Osteocyte (in vitro differentiated cells): Measurements from ENCODE around the gene BDKRB1. TPM values are rescaled to one million over a fixed set of nuclear protein-coding genes. Genes with fewer than 3 reads are reported as not detected.

ENCODE experiments used
- DNase-seq: peaks from one replicate; pipeline ENCODE4 v3.0.0; 2021; ENCODE audit warnings: mixed read lengths; ENCODE audit not compliant: unreplicated experiment; ENCODE audit errors: extremely low spot score
- H3K27ac Mint-ChIP-seq: one replicate; pipeline ENCODE4 v1.8.0; 2021; ENCODE audit warnings: mild to moderate bottlenecking, mixed read lengths; ENCODE audit not compliant: unreplicated experiment
- H3K27me3 Mint-ChIP-seq: one replicate; pipeline ENCODE4 v1.8.0; 2021; ENCODE audit warnings: mixed read lengths; ENCODE audit not compliant: unreplicated experiment
- H3K36me3 Mint-ChIP-seq: one replicate; pipeline ENCODE4 v1.8.0; 2021; ENCODE audit warnings: mixed read lengths; ENCODE audit not compliant: unreplicated experiment
- H3K4me1 Mint-ChIP-seq: one replicate; pipeline ENCODE4 v1.8.0; 2021; ENCODE audit warnings: mixed read lengths; ENCODE audit not compliant: unreplicated experiment
- H3K4me3 Mint-ChIP-seq: one replicate; pipeline ENCODE4 v1.8.0; 2021; ENCODE audit warnings: mild to moderate bottlenecking, moderate library complexity, mixed read lengths; ENCODE audit not compliant: unreplicated experiment
- H3K9me3 Mint-ChIP-seq: one replicate; pipeline ENCODE4 v1.8.0; 2021; ENCODE audit warnings: mixed read lengths; ENCODE audit not compliant: unreplicated experiment
- total RNA-seq: library from RNA; stranded (reverse); gene quantifications from 2 replicates; pipeline ENCODE4 v1.2.1, GENCODE V29; 2021
- TF ChIP-seq, protein P1 (sequence below): fragments of 200-600 bp; sonication (generic); IDR thresholded peaks from 2 replicates; pipeline ENCODE4 v1.5.0; 2021; ENCODE audit warnings: antibody characterized with exemption, mild to moderate bottlenecking, moderate library complexity

The BDKRB1 gene
- total RNA-seq, 1 donor from 2014 or later, result not detected

GRCh38 chr14:96225745-96226151, 30.3 kb upstream of the BDKRB1 start:
- H3K9me3 Mint-ChIP-seq, result no peaks in the 10 kb centered on the region
- peaks cover 9% of the 10 kb centered on the region for H3K4me1 Mint-ChIP-seq
- H3K36me3 Mint-ChIP-seq, result no peaks in the 10 kb centered on the region
- DNase-seq, result no peak
- TF ChIP-seq, protein P1, sequence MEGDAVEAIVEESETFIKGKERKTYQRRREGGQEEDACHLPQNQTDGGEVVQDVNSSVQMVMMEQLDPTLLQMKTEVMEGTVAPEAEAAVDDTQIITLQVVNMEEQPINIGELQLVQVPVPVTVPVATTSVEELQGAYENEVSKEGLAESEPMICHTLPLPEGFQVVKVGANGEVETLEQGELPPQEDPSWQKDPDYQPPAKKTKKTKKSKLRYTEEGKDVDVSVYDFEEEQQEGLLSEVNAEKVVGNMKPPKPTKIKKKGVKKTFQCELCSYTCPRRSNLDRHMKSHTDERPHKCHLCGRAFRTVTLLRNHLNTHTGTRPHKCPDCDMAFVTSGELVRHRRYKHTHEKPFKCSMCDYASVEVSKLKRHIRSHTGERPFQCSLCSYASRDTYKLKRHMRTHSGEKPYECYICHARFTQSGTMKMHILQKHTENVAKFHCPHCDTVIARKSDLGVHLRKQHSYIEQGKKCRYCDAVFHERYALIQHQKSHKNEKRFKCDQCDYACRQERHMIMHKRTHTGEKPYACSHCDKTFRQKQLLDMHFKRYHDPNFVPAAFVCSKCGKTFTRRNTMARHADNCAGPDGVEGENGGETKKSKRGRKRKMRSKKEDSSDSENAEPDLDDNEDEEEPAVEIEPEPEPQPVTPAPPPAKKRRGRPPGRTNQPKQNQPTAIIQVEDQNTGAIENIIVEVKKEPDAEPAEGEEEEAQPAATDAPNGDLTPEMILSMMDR, result no peak
- H3K27me3 Mint-ChIP-seq, result peaks cover 11% of the 10 kb centered on the region
- no peak overlapping the region for H3K27ac Mint-ChIP-seq
- no peak overlapping the region for H3K4me3 Mint-ChIP-seq

DNA sequence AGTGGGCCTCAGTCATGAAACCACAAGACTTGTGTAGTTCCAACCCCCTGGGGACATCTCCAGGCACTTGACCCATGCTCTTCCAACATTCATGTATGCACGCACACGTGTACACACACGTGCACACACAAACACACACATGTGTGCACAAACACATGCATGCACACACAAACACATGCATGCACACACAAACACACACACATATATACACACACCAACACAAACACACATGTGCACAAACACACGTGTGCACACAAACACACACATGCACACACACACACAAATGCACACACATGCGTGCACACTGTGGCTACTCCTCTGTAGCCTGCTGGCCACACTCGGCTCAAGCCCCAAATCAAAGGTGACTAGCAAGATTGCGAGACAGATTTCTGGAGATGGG, 28.6 kb upstream of the BDKRB1 start:
- H3K9me3 Mint-ChIP-seq, result no peaks in the 10 kb centered on the region
- no peaks in the 10 kb centered on the region for H3K36me3 Mint-ChIP-seq
- TF ChIP-seq, protein P1, result no peak
- no peak for DNase-seq
- peaks cover 9% of the 10 kb centered on the region for H3K4me1 Mint-ChIP-seq
- no peak overlapping the region for H3K27ac Mint-ChIP-seq
- H3K4me3 Mint-ChIP-seq, result no peak overlapping the region
- no peaks in the 10 kb centered on the region for H3K27me3 Mint-ChIP-seq

DNA sequence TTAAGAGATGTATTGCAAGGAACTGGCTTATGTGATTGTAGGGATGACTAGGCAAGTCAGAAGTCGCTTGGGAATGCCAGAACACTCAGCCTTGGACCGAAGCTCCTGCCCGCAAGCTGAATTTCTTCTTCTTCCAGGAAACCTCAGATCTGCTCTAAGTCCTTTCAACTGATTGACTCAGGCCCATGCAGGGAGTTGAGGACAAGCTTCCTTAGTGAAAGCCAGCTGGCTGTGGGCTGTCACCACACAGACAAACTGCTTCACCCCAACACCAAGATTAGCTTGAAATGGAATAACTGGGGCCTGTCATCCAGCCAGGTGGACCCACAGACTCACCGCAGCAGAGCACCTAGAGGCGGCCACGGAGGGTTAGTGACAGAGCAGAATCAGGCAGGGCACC, 26.7 kb upstream of the BDKRB1 start:
- H3K9me3 Mint-ChIP-seq, result no peaks in the 10 kb centered on the region
- H3K27me3 Mint-ChIP-seq, result no peaks in the 10 kb centered on the region
- no peak overlapping the region for H3K27ac Mint-ChIP-seq
- no peak overlapping the region for H3K4me3 Mint-ChIP-seq
- TF ChIP-seq, protein P1, result no peak
- H3K36me3 Mint-ChIP-seq, result no peaks in the 10 kb centered on the region
- no peak for DNase-seq
- H3K4me1 Mint-ChIP-seq, result peaks cover 9% of the 10 kb centered on the region

DNA sequence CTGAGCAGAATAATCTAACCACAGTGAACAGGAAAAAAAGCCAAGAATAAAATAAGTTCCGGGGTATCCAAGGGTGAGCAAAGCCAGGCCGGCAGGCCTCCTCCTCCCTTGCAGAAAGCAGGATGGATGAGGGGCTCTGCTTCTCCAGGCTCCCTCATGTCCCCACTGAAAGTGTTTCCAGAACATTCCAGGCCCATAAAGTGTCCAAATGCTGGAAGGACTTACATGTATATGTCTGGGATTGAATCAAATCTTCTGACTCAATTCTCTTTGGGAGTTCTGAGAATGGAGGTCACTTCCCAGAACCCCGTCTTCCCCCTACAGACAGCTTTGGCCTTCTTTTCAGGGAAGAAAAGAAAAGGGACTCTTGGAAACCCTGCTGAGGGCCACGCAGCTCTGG, 25.0 kb upstream of the BDKRB1 start:
- H3K27ac Mint-ChIP-seq, result no peak overlapping the region
- DNase-seq, result no peak
- TF ChIP-seq, protein P1, result no peak
- H3K4me1 Mint-ChIP-seq, result peaks cover 1% of the 10 kb centered on the region
- H3K27me3 Mint-ChIP-seq, result no peaks in the 10 kb centered on the region
- no peaks in the 10 kb centered on the region for H3K9me3 Mint-ChIP-seq
- H3K36me3 Mint-ChIP-seq, result no peaks in the 10 kb centered on the region
- H3K4me3 Mint-ChIP-seq, result no peak overlapping the region

DNA sequence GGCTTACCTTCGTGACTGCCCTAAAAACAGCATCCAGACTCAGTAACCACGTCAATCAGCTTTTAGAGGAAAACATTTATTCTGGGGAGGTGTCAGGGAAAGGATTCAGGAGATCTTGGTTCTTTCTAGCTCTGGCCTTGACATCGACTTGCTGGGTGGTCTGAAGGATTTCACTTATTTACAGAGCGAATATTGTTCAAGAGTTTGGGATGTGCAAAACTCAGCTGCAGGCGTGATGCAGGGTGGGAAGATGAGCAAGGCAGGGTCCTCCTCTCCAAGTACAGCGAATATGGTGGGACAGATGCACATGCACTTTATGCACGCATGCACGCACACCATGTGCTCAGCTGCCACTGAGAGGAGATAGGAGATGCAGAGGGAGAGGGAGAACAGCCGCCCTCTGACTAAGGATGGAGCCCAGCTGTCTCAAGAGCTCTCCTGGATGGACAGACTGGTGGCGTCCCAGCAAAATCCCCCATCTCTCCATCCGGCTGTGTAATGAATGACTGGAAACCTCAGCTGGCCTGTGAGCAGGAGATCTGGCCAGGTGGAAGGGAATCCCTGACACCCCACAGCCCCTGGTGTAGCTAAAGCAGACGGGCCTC, 24.4 kb upstream of the BDKRB1 start:
- no peaks in the 10 kb centered on the region for H3K4me1 Mint-ChIP-seq
- H3K27ac Mint-ChIP-seq, result no peak overlapping the region
- no peaks in the 10 kb centered on the region for H3K9me3 Mint-ChIP-seq
- no peaks in the 10 kb centered on the region for H3K36me3 Mint-ChIP-seq
- no peaks in the 10 kb centered on the region for H3K27me3 Mint-ChIP-seq
- H3K4me3 Mint-ChIP-seq, result no peak overlapping the region
- TF ChIP-seq, protein P1, result no peak
- no peak for DNase-seq
